Activated CD8-positive, alpha-beta memory T cell treated with anti-CD3 and anti-CD28 coated beads, Interleukin-2, amount 50 U/mL, for 48 hours (primary cell): ENCODE measurements around the gene INAFM2.
A peak's percentile ranks its signal among the peaks of the same experiment; 100 is the strongest.

Experiments used
- DNase-seq: peaks from one replicate; pipeline ENCODE4 v3.0.0-alpha.2; 2020

Gene INAFM2

DNA sequence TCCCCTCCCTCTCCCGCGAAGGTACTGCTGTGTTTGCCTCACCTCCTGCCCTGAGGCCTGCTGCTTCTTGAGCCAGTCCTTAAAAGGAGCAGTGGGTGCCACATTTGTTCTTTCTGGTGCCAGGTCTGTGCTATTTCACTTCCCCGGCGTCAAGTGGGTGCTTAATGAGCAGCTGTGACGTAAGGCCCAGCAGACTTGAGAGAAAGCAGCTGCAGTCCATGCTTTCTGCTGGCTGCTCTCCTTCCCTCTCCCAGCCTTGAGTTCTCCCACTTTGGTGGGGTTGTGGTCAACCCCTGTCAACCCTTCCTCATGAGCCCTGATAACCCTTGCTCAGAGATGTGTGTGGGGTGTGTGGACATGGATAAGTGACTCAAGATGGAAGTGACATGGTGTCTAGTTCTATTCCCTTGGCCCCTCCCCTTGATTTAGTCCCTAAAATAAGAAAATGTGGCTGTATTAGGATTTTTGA is 6.9 kb downstream of the INAFM2 start:
- no peak for DNase-seq

GRCh38 chr15:40331026-40331425 is 7.5 kb downstream of the INAFM2 start:
- no peak for DNase-seq

DNA sequence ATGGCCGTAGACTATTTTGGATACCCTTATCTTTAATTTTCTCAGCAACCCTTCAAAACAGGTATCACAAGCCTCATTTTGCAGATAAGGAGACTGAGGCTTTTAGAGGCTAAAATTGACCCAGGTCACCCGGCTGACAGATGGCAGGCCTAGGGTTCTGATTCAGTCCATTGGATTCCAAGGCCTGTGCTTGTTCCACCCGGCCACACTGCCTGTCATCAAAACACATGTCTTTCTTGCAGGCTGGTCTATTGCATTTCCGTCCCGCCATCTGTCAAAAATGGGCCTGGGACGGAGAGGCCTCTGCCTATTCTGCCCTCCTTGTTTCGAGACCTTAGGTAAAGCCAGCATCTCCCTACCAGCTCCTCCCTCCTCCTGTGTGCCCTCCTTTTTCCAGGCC is 8.1 kb downstream of the INAFM2 start:
- no peak for DNase-seq

GRCh38 chr15:40332113-40332781 is 8.8 kb downstream of the INAFM2 start:
- DNase-seq = no peak

- no peak for DNase-seq
These were observed 10.5 kb downstream of the INAFM2 start for GRCh38 chr15:40333922-40334492.

DNA sequence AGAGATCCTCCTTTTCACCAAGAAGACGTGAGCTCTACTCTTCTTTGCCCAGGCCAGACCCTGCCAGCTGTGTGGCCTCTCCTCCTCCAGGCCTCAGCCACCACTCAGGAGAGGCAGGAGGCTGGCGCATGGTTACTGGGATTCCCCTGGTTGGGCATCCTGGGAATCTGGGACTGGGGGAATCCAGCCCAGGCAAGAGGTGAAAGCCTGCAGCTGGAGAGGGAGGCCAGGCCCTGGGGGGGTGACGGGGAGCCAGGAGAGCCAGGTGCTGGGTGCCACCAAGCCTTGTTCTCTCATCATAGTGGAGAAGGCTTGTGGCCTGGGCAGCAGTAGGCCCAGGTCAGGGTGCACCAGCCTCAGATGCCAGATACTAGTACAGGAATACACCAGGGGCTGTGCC is 11.0 kb downstream of the INAFM2 start:
- no peak for DNase-seq

DNA sequence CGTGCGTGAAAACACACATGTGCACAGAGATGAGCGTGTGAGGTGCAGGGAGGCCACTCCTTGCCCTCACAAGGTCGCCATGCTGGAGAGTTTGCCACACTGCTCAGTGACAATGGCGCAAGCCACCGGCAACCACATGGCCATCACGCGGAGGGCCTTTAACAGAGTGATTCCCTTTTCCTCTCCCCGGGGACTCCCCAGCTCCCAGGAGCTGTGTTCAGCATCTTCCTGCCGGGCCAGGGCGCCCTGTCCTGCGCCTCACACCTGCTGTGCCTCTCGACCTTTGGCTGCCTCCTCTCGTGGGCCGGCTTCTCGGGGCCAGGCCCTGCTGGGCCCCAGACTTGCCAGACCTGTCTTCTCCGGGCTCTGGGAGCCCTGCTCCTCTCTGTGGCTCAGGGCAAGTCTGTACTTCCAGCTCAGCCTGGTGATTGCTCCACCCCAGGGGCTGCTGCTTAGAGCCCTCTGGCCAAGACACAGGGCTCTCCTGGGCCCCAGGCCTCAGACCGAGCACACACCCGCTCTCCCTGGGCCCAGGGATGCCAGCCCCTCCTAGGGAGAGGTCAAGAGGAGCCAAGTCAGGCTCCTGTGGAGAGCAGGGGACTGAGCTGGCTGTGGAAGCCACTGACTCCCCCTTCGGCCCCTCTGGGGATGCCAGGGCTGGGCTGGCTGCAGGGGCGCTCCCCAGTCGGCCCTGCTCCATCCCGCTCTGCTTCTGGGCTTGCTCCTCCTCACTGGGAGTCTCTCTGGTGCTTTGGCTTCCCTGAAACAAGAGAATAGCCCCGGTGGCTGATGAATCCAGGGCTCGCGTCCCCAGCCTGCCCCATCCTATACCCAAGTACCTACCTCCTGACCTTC is 11.7 kb downstream of the INAFM2 start:
- DNase-seq = no peak

DNA sequence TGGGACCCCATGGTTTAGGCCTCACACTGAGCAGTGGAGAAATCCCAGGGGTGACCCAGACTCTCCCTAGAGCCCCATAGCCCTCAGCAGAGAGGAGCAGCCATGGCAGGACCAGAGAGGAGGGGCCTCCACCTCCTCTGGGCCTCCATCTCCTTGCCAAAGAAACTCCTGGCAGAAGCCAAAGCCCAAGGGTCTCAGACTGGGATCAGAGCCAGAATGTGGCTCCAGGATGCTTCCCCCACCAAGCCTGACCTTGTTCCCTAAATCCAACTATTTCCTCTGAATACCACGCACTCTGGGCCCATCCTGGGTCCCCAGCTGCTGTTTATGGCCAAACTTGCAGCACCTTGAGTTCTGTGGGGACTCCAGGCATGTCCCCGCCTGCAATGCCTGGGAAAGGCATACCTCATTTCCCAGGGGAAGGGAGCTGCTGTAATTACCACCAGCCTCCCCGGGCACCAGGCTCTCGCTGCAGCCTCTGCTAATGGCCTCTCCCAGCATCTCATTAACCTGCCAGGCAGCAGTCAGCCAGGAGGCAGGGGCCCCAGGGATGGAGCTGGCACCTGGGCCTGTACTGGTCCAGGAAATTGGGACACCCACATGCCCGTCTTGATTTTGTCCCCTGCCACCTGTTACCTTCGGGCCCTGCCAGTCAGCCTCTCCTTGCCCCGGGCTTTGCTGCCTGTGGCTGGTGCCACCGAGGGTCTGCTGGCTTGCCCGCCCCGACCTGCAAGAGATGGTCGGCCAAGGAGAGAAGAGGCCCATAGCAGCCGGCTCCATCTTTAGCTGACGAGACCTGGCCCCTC is 12.6 kb downstream of the INAFM2 start:
- DNase-seq = no peak

DNA sequence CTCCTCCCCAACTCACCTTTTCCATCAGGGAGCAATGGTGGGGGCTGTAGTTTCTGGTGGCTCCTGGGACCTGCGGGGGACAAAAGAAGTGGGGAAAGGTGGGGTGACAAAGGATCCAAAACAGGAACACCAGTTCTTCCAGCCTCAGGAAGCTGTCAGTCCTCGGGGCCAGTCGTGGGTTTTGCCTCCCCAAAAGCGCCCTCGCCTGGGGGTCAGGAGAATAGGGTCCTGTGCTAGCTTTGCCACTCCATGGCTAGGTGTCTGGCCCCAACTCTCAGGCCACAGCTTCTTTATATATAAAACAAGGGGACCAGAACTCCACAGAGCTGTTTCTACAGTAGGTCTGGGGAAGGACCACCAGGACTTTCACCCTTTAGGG is 13.2 kb downstream of the INAFM2 start:
- DNase-seq = no peak

DNA sequence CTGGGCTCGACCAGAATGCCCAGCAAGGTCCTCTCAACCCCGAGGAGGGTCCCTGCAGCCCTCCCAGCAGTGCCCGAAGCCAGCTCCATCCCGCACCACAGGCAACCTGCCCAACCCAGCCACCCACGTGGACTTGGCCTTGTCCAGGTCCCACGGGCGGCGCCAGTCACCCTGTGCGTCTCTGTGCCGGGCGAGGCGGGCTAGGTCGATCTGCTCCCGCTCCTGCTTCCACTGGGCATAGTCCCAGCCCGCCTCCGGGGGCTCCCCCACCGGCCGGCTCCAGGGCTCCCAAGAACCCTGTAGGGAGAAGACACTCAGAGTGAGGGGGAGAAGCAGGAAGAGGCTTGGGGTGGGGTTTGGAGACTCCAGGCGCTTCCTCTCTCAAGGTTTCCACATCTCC is 14.1 kb downstream of the INAFM2 start:
- DNase-seq = no peak

- peak; percentile 86 for DNase-seq
These were observed 14.7 kb downstream of the INAFM2 start for GRCh38 chr15:40338041-40338657.

GRCh38 chr15:40338921-40339620 is 15.6 kb downstream of the INAFM2 start:
- DNase-seq = no peak

DNA sequence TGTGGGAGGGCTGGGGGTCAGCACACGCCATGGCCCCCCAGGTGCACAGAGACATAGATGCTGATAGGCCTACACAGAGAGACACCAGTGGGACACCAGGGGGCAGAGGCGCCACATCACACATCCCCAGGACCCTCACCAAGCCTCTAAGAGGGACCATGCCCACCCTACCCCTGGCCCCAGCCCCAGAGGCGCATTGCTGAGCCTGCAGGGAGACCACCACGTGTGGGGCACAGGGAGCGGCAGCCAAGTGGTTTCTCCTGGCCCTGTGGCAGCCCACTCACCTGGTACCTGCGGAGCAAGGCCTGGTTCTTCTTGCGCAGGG is 16.1 kb downstream of the INAFM2 start:
- DNase-seq = no peak

GRCh38 chr15:40340038-40340739 is 16.7 kb downstream of the INAFM2 start:
- DNase-seq = no peak

GRCh38 chr15:40340740-40341400 is 17.4 kb downstream of the INAFM2 start, which contains the start of gene CCDC9B:
Gene CCDC9B, minus strand, starts transcription at chr15:40340939. Its CDS starts 120 bp downstream, at chr15:40340819.
- DNase-seq = no peak

DNA sequence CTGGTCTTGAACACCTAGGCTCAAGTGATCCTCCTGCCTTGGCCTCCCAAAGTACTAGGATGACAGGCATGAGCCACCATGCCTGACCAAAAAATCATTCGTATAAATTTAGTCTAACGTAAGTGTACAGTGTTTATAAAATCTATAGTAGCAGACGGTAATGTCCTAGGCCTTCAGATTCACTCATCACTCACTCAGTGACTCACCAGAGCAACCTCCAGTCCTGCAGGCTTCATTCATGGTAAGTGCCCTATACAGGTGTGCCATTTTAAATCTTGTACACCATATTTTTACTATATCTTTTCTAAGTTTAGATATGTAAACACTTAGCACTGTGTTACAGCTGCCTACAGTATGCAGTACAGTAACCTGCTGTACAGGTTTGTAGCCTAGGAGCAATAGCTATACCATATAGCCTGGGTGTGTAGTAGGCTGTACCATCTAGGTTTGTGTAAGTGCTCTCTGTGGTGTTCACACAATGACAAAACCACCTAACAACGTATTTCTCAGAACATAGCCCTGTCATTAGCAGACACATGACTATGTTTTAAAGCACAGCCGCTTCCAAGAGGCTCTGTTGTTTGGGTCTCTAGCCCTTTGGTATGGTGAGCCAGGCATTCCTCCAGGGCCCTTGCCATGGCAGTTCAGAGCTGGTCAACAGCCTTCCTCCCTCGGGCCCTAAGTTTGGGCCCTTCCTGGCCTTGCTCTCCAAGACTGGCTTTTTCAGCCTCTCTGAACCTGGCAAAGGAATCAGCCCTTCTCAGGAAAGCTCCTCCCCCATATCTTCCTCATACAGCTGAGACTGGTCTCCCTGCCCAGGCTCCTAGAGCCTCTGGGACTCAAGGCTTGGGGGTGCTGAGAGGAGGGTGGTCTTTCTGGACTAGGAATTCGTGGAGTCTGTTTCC is 19.2 kb downstream of the INAFM2 start:
- DNase-seq = no peak

GRCh38 chr15:40343512-40343911 is 20.0 kb downstream of the INAFM2 start:
- no peak for DNase-seq

DNA sequence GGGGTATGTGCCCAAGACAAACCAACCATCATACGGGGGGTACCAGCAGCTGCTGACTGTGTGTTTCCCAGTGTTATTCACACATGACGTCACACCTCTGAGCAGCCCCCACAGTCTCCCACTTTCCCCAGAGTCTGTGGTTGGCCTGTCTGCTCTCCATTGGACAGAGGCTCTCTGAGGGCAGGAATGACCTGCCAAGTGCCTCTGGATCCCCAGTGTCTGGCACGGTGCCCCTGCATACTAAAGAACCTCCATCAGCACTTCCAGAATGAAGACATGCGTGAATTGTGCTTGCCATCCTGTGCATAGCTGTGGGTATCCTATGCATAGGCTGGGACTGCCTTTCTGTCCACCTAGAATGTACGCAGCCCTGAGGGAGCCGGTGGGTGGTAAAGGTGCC is 20.7 kb downstream of the INAFM2 start:
- DNase-seq = no peak

GRCh38 chr15:40344631-40345120 is 21.2 kb downstream of the INAFM2 start:
- peak; percentile 84 for DNase-seq
